GM23248 (cell line): ENCODE measurements around the gene GM2A. TPM values are rescaled to one million over a fixed set of nuclear protein-coding genes. Genes with fewer than 3 reads are reported as not detected.

ENCODE experiments used
- DNase-seq: peaks from one replicate; pipeline ENCODE4 v3.0.0-alpha.2; 2015
- H2AFZ ChIP-seq: fragments of 200-600 bp; sonication (generic); 2 replicates; pipeline ENCODE4 v1.6.1; 2016; ENCODE audit warnings: antibody characterized with exemption
- H3F3A ChIP-seq: fragments of 200-600 bp; sonication (generic); 2 replicates; pipeline ENCODE4 v1.6.1; 2016; ENCODE audit warnings: mild to moderate bottlenecking, antibody characterized with exemption, mixed run types; ENCODE audit not compliant: insufficient read depth
- H3K27ac ChIP-seq: fragments of 200-600 bp; sonication (generic); 2 replicates; pipeline ENCODE4 v1.5.1; 2016; ENCODE audit warnings: mild to moderate bottlenecking
- H3K27me3 ChIP-seq: fragments of 200-600 bp; sonication (generic); replicated peaks from 2 replicates; pipeline ENCODE4 v1.6.1; 2016; ENCODE audit warnings: mild to moderate bottlenecking; ENCODE audit not compliant: insufficient read depth
- H3K36me3 ChIP-seq: fragments of 200-600 bp; sonication (generic); 2 replicates; pipeline ENCODE4 v1.6.1; 2016; ENCODE audit warnings: low read depth, mild to moderate bottlenecking
- H3K4me1 ChIP-seq: fragments of 200-600 bp; sonication (generic); 2 replicates; pipeline ENCODE4 v1.6.1; 2016; ENCODE audit warnings: mild to moderate bottlenecking; ENCODE audit not compliant: insufficient read depth
- H3K4me2 ChIP-seq: fragments of 200-600 bp; sonication (generic); one replicate; pipeline ENCODE4 v1.6.1; 2016; ENCODE audit warnings: mild to moderate bottlenecking; ENCODE audit not compliant: unreplicated experiment
- H3K4me3 ChIP-seq: fragments of 200-600 bp; sonication (generic); 2 replicates; pipeline ENCODE4 v1.5.1; 2016; ENCODE audit warnings: mild to moderate bottlenecking
- H3K79me2 ChIP-seq: fragments of 200-600 bp; sonication (generic); 2 replicates; pipeline ENCODE4 v1.6.1; 2016; ENCODE audit warnings: mild to moderate bottlenecking; ENCODE audit not compliant: insufficient read depth
- H3K9ac ChIP-seq: fragments of 200-600 bp; sonication (generic); 2 replicates; pipeline ENCODE4 v1.6.1; 2016; ENCODE audit warnings: mild to moderate bottlenecking
- H3K9me2 ChIP-seq: fragments of 200-600 bp; sonication (generic); 2 replicates; pipeline ENCODE4 v1.6.1; 2016; ENCODE audit warnings: mixed run types, mild to moderate bottlenecking, moderate library complexity; ENCODE audit not compliant: insufficient read depth
- H3K9me3 ChIP-seq: fragments of 200-600 bp; sonication (generic); one replicate; pipeline ENCODE4 v1.6.1; 2017; ENCODE audit warnings: low read depth
- H4K20me1 ChIP-seq: fragments of 200-600 bp; sonication (generic); 2 replicates; pipeline ENCODE4 v1.6.0; 2016; ENCODE audit not compliant: insufficient read depth
- EZH2 ChIP-seq: fragments of 200-600 bp; sonication (generic); IDR thresholded peaks from 2 replicates; pipeline ENCODE4 v1.6.1; 2018; ENCODE audit warnings: antibody characterized with exemption, mild to moderate bottlenecking; ENCODE audit not compliant: insufficient read depth, poor library complexity, severe bottlenecking
- EZH2phosphoT487 ChIP-seq: fragments of 200-600 bp; sonication (generic); IDR thresholded peaks from 2 replicates; pipeline ENCODE4 v1.6.1; 2018; ENCODE audit warnings: antibody characterized with exemption, moderate library complexity, mild to moderate bottlenecking, low read depth; ENCODE audit not compliant: insufficient read depth
- WGBS, 2 experiments: methylation state at CpG; one replicate each; pipeline ENCODE4 v1.1.6; 2015 to 2017; ENCODE audit warnings: low lambda C conversion rate in 2 of 2, low coverage in 1 of 2; ENCODE audit errors: missing lambda C conversion rate in 2 of 2; 5-methylcytosine and 5-hydroxymethylcytosine counted together
- in situ Hi-C: fragments of 300-500 bp; cut with MboI; formaldehyde crosslinking; loops from 2 replicates; pipeline ENCODE4 v1.15.0; 2020
- polyA plus RNA-seq: library from polyadenylated mRNA; unstranded; fragments of >200 nt; fragmentation: Nextera tagmentation; extraction: Ambion mirVana; gene quantifications from 2 replicates; pipeline ENCODE4 v1.2.1, GENCODE V29; 2016
- total RNA-seq: library from RNA; depleted of rRNA; stranded (reverse); fragments of >200 nt; shearing (Covaris generic); gene quantifications from 2 replicates; pipeline ENCODE4 v1.2.3, GENCODE V29; 2014

The GM2A gene
- total and polyA plus RNA-seq, 2 experiments from 2014 or later = 11.2 to 23.5 TPM

DNA sequence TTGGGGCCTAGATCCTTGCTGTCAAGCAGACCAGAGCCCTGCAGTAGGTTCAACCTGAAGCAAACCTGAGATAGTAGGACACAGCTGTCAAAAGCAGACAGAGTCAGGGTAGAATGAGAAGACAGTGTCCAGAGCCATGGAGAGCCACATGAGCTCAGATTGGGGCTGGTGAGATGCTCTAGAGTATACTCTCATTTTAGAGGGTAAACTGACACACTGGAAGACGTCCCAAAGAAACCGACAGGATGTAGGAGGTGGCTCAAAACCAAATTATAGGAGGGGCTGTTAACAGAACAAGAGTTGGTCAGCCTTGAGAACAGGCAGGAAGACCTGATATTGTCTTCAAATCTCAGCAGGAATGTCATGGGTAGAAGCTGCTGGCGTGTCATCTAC lies 40.6 kb upstream of the GM2A start:
- no peak for DNase-seq
- Histone ChIP-seq H3K79me2 (no peaks in the 10 kb centered on the region), H3K4me1 (no peaks in the 10 kb centered on the region), H3K4me2 (no peak overlapping the region), H3K9me2 (no peaks in the 10 kb centered on the region), H3K4me3 (no peak overlapping the region), H3K27ac (no peak overlapping the region), H3F3A (no peaks in the 10 kb centered on the region), H3K36me3 (no peaks in the 10 kb centered on the region), H4K20me1 (no peaks in the 10 kb centered on the region), H3K9ac (no peak overlapping the region), H3K27me3 (no peaks in the 10 kb centered on the region), H3K9me3 (no peaks in the 10 kb centered on the region), H2AFZ (no peak overlapping the region)
- in situ Hi-C loops = no loop called here
- TF ChIP-seq EZH2phosphoT487 = no peak
- TF ChIP-seq EZH2 = no peak
- WGBS, 2 experiments = 86 to 92% methylated on average over 3 of the region's 3 CpGs

DNA sequence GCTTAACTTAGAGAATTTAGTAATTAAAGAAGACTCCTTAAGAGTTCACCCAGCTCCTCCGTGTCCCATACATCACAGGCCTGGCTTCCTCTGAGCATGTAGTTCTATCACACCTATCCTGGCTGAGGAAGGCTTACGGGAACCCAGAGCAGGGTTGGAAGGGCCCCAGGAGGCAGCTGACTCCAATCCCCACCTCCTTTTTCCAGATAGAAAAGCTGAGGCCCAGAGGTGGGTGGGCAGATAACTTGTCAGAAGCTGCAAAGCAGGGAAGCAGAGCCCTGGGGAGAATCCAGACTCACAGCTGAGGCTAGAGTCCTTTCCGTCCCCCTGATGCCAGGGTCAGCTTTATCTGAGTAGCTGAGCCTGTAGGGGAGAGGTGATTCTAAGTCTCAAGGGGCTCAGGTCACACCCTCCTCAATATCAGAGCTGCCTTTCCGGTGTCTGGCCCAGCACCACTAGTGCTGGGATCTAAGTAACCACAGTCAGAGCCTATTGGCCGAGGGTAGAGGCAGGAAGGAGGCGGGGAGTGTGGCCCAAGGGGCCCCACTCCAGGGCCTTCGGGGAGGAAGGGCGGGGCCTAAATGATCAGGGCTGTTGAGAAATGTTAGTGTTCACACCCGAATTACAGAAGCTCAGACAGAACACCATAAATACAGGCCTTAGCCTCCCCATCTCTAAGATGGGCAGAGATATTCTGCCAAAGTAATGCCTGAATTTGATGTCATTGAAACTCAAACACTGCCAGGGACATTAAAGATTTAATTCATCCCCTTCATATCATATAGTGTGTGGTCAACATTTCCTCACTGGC lies 39.0 kb upstream of the GM2A start:
- H2AFZ ChIP-seq = peak overlapping the region; percentile 53; the same call in 1 of the 2 replicates
- 58 to 64% methylated on average over 9 of the region's 9 CpGs for WGBS, 2 experiments
- no peak overlapping the region for H3K27ac ChIP-seq
- H3K4me1 ChIP-seq = no peaks in the 10 kb centered on the region
- no peak overlapping the region for H3K4me3 ChIP-seq
- no peak for TF ChIP-seq EZH2phosphoT487
- TF ChIP-seq EZH2 = no peak
- H3F3A ChIP-seq = no peaks in the 10 kb centered on the region
- no peaks in the 10 kb centered on the region for H3K27me3 ChIP-seq
- DNase-seq = peak; percentile 28
- H3K9ac ChIP-seq = no peak overlapping the region
- H3K79me2 ChIP-seq = no peaks in the 10 kb centered on the region
- no peaks in the 10 kb centered on the region for H3K9me3 ChIP-seq
- in situ Hi-C loops = no loop called here
- no peaks in the 10 kb centered on the region for H4K20me1 ChIP-seq
- no peaks in the 10 kb centered on the region for H3K36me3 ChIP-seq
- no peaks in the 10 kb centered on the region for H3K9me2 ChIP-seq
- no peak overlapping the region for H3K4me2 ChIP-seq

DNA sequence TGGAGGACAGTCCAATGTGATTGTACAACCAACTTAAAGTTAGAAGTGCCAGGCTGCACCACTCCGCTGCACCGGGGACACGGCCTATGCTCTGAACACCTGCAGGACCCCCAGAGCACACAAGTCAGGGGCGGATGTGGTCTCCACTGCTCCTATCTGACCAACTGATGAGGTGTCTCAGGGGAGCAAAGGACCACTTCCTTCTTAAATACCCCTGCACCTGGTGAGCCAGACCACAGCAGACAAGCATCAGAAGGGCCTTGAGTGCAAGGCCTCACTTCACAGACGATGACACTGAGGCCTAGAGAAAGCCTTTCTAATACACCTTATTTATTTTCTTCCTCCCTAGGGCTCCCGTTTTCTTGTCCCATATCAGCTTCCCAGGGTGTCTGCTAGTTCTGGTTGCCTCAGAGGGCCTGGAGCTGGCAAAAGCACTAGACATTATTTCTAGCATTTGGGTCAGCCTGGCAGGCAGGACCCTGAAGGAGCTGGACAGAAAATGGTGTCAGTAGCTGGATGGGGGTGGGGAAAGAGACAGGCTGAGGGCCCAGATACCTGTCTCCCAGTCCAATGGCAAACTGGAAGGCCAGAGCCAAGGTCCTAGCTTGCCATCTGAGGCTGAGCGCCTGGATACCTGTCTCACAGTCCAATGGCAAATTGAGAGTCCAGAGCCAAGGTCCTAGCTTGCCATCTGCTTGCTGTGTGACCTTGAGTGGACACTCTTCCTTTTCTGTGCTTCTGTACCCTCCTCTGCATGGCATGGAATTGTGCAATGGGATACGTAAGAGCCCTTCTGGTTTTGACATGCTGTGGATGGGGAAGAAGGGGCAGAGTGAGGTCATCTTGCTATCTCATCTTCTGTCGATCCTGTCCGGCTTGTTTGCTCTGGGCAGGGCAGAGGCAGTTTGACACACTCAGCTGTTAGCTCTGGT lies 38.1 kb upstream of the GM2A start:
- Histone ChIP-seq H3K4me1 (no peaks in the 10 kb centered on the region), H3K4me3 (no peak overlapping the region), H4K20me1 (no peaks in the 10 kb centered on the region), H3K27me3 (no peaks in the 10 kb centered on the region), H3F3A (no peaks in the 10 kb centered on the region), H3K9ac (no peak overlapping the region), H3K36me3 (no peaks in the 10 kb centered on the region), H2AFZ (peak overlapping the region; percentile 53; the same call in 1 of the 2 replicates), H3K9me3 (no peaks in the 10 kb centered on the region), H3K79me2 (no peaks in the 10 kb centered on the region), H3K27ac (no peak overlapping the region), H3K9me2 (no peaks in the 10 kb centered on the region), H3K4me2 (no peak overlapping the region)
- in situ Hi-C loops = no loop called here
- no peak for TF ChIP-seq EZH2
- no peak for TF ChIP-seq EZH2phosphoT487
- WGBS, 2 experiments = 90 to 96% methylated on average over 10 of the region's 10 CpGs
- DNase-seq = no peak

DNA sequence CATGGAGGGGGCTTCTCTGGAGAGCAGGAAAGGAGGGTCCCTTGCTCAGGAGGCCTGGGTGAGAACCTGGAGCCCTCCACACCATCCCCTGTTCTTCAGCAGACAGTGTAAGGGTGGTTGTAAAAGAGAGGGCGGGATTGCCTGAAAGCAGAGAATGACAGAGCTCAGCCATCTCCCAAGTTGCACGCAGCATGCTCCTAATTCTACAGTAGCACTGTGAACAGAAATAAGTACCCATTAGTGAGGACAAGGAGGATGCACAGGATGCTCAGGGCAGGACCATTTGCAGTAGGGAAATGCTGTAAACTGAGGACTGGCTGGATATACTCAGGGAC lies 37.5 kb upstream of the GM2A start:
- 94 to 96% methylated on average over 2 of the region's 2 CpGs for WGBS, 2 experiments
- no peaks in the 10 kb centered on the region for H3K27me3 ChIP-seq
- H3K79me2 ChIP-seq = no peaks in the 10 kb centered on the region
- no peak overlapping the region for H3K27ac ChIP-seq
- no peak overlapping the region for H3K9ac ChIP-seq
- no peaks in the 10 kb centered on the region for H3K9me2 ChIP-seq
- TF ChIP-seq EZH2phosphoT487 = no peak
- no peak for TF ChIP-seq EZH2
- H2AFZ ChIP-seq = no peak overlapping the region
- H4K20me1 ChIP-seq = no peaks in the 10 kb centered on the region
- no peaks in the 10 kb centered on the region for H3F3A ChIP-seq
- in situ Hi-C loops = no loop called here
- H3K9me3 ChIP-seq = no peaks in the 10 kb centered on the region
- H3K4me2 ChIP-seq = no peak overlapping the region
- no peak overlapping the region for H3K4me3 ChIP-seq
- no peaks in the 10 kb centered on the region for H3K36me3 ChIP-seq
- H3K4me1 ChIP-seq = no peaks in the 10 kb centered on the region
- DNase-seq = no peak
